ENCODE measurements around the gene ANKRD13B. TPM values are rescaled to one million over a fixed set of nuclear protein-coding genes. Genes with fewer than 3 reads are reported as not detected.

Gene ANKRD13B
- total and polyA plus RNA-seq, 2 of the 13 experiments (the other 11 are each of a cell fraction or from before 2014, with no cell fraction given) = 1.7 to 1.8 TPM

DNA sequence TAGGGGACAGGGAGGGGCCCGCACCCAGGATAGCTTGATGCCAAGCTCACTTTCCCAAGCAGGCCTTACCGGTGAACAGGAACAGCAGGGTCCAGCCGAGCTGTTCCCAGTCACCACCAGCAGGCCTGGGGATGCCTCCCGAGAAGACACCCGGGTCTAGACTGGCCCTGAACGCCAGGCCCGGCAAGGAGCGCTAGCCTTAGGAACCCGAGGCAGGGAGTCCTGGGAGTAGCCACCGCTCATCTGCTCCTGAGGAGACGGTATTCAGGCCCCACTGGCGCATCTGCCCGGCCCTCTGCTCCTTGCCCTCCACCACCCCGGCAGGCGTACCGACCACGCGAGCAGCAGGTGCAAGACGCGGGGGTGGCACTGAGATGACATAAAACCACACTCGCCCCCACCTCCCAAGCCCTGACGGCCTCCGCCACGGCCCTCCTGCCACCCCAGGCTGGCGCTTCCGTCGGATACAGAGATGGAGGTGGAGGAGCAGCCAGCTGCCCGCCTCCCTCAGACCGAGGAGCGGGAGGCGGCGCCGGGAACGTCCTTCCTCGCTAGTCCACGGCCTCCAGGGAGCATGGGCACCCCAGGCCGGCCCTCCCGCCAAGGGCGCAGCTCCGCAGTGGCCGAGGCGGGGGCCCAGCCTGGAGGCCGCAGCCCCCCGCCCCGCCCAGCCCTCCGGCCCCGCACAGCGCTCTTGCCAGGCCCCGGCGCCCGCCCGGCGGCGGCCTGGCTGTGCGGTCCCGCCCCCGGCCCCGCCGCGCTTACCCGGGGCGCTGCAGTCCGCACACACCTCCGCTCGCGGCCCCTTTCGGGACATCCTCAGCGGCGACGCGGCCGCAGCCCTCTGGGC is 4.1 kb upstream of the ANKRD13B start (continued):
- TF ChIP-seq RARA (CRISPR knock-in tag; IDR thresholded peaks at IDR 0.05) (no peak), KDM3A (CRISPR knock-in tag; IDR thresholded peaks at IDR 0.05; ENCODE audit: low read depth) (0 out of 2 replicates have a peak, but pooled peaks have one; percentile 51), ZNF839 (CRISPR knock-in tag; IDR thresholded peaks at IDR 0.05; ENCODE audit: borderline replicate concordance) (no peak), ZNF263 (CRISPR knock-in tag; IDR thresholded peaks at IDR 0.05) (0 out of 2 replicates have a peak, but pooled peaks have one; percentile 29), NFIC (IDR thresholded peaks at IDR 0.05; ENCODE audit: low read length) (no peak), REXO4 (CRISPR knock-in tag; IDR thresholded peaks at IDR 0.05; ENCODE audit: borderline replicate concordance) (no peak), EEA1 (CRISPR knock-in tag; IDR thresholded peaks at IDR 0.05; ENCODE audit: borderline replicate concordance) (no peak), ZMYM2 (CRISPR knock-in tag; IDR thresholded peaks at IDR 0.05) (no peak), EZH2 (conservative IDR thresholded peaks at IDR 0.05; ENCODE audit: low read depth, low read length) (no peak), STAG1 (CRISPR knock-in tag; IDR thresholded peaks at IDR 0.05) (0 out of 2 replicates have a peak, but pooled peaks have one; percentile 3), ZNF367 (CRISPR knock-in tag; IDR thresholded peaks at IDR 0.05; ENCODE audit: borderline replicate concordance) (0 out of 2 replicates have a peak, but pooled peaks have one; percentile 39), ZNF451 (CRISPR knock-in tag; IDR thresholded peaks at IDR 0.05) (0 out of 2 replicates have a peak, but pooled peaks have one; percentile 26), BORCS8-MEF2B (CRISPR knock-in tag; IDR thresholded peaks at IDR 0.05) (peak; percentile 28; the same call in 1 of the 2 replicates)
- TF ChIP-seq, protein P1, sequence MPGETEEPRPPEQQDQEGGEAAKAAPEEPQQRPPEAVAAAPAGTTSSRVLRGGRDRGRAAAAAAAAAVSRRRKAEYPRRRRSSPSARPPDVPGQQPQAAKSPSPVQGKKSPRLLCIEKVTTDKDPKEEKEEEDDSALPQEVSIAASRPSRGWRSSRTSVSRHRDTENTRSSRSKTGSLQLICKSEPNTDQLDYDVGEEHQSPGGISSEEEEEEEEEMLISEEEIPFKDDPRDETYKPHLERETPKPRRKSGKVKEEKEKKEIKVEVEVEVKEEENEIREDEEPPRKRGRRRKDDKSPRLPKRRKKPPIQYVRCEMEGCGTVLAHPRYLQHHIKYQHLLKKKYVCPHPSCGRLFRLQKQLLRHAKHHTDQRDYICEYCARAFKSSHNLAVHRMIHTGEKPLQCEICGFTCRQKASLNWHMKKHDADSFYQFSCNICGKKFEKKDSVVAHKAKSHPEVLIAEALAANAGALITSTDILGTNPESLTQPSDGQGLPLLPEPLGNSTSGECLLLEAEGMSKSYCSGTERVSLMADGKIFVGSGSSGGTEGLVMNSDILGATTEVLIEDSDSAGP (CRISPR knock-in tag; IDR thresholded peaks at IDR 0.05; ENCODE audit: borderline replicate concordance) = peak; percentile 60; the same call in 1 of the 2 replicates
- TF ChIP-seq, protein P2, sequence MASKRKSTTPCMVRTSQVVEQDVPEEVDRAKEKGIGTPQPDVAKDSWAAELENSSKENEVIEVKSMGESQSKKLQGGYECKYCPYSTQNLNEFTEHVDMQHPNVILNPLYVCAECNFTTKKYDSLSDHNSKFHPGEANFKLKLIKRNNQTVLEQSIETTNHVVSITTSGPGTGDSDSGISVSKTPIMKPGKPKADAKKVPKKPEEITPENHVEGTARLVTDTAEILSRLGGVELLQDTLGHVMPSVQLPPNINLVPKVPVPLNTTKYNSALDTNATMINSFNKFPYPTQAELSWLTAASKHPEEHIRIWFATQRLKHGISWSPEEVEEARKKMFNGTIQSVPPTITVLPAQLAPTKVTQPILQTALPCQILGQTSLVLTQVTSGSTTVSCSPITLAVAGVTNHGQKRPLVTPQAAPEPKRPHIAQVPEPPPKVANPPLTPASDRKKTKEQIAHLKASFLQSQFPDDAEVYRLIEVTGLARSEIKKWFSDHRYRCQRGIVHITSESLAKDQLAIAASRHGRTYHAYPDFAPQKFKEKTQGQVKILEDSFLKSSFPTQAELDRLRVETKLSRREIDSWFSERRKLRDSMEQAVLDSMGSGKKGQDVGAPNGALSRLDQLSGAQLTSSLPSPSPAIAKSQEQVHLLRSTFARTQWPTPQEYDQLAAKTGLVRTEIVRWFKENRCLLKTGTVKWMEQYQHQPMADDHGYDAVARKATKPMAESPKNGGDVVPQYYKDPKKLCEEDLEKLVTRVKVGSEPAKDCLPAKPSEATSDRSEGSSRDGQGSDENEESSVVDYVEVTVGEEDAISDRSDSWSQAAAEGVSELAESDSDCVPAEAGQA (IDR thresholded peaks at IDR 0.05; ENCODE audit: low read depth) = no peak
- TF ChIP-seq, protein P2 (CRISPR knock-in tag; IDR thresholded peaks at IDR 0.05; ENCODE audit: borderline replicate concordance) = no peak
- TF ChIP-seq, protein P3, sequence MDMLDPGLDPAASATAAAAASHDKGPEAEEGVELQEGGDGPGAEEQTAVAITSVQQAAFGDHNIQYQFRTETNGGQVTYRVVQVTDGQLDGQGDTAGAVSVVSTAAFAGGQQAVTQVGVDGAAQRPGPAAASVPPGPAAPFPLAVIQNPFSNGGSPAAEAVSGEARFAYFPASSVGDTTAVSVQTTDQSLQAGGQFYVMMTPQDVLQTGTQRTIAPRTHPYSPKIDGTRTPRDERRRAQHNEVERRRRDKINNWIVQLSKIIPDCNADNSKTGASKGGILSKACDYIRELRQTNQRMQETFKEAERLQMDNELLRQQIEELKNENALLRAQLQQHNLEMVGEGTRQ (IDR thresholded peaks at IDR 0.05; ENCODE audit: low read depth, low read length) = no peak
- TF ChIP-seq, protein P3 (CRISPR knock-in tag; IDR thresholded peaks at IDR 0.05; ENCODE audit: borderline replicate concordance) = no peak

All from HepG2 (cell line).